Activated CD8-positive, alpha-beta memory T cell treated with anti-CD3 and anti-CD28 coated beads for 24 hours (primary cell): ENCODE measurements around the gene HPCAL1.

Source experiments
- DNase-seq: peaks from one replicate; pipeline ENCODE4 v3.0.0-alpha.2; 2020

Gene HPCAL1

GRCh38 chr2:10325278-10326145, 22.8 kb downstream of the HPCAL1 start:
- no peak for DNase-seq

- no peak for DNase-seq
These were observed 23.5 kb downstream of the HPCAL1 start for GRCh38 chr2:10326151-10326616.

GRCh38 chr2:10326707-10327594, 24.2 kb downstream of the HPCAL1 start:
- DNase-seq: no peak

- DNase-seq: no peak
These were observed 25.4 kb downstream of the HPCAL1 start for GRCh38 chr2:10327896-10328669.

- no peak for DNase-seq
These were observed 26.2 kb downstream of the HPCAL1 start for GRCh38 chr2:10328670-10329579.

GRCh38 chr2:10329580-10329879, 26.8 kb downstream of the HPCAL1 start:
- DNase-seq: no peak

- DNase-seq: peak; percentile 73
These were observed 27.4 kb downstream of the HPCAL1 start for GRCh38 chr2:10329880-10330699.

- no peak for DNase-seq
These were observed 28.0 kb downstream of the HPCAL1 start for GRCh38 chr2:10330700-10331026.

GRCh38 chr2:10331027-10331701, 28.5 kb downstream of the HPCAL1 start:
- peak; percentile 85 for DNase-seq

GRCh38 chr2:10331702-10332401, 29.1 kb downstream of the HPCAL1 start:
- peak; percentile 77 for DNase-seq

- DNase-seq: peak; percentile 76
These were observed 29.9 kb downstream of the HPCAL1 start for GRCh38 chr2:10332402-10333246.

- no peak for DNase-seq
These were observed 30.5 kb downstream of the HPCAL1 start for GRCh38 chr2:10333247-10333613.

GRCh38 chr2:10333966-10334365, 31.3 kb downstream of the HPCAL1 start:
- no peak for DNase-seq

- DNase-seq: no peak
These were observed 32.5 kb downstream of the HPCAL1 start for GRCh38 chr2:10335046-10335840.

- no peak for DNase-seq
These were observed 33.6 kb downstream of the HPCAL1 start for GRCh38 chr2:10336283-10336682.

GRCh38 chr2:10337449-10338269, 35.0 kb downstream of the HPCAL1 start:
- DNase-seq: no peak
